Upper lobe of right lung (tissue), 1 donor: ENCODE data around the gene LDAF1. TPM values are rescaled to one million over a fixed set of nuclear protein-coding genes. Genes with fewer than 3 reads are reported as not detected.

Experiments used
- ATAC-seq: fragments of 200-7000 bp; cut with Tn5 transposase; one replicate; pipeline ENCODE4 v1.9.1; 2020; ENCODE audit warnings: mild to moderate bottlenecking, moderate library complexity
- DNase-seq: peaks from one replicate; pipeline ENCODE4 v3.0.0-alpha.2; 2020
- H3K27ac ChIP-seq: fragments of 200-600 bp; one replicate; pipeline ENCODE4 v1.8.0; 2022
- H3K27me3 ChIP-seq: fragments of 200-600 bp; one replicate; pipeline ENCODE4 v1.8.0; 2022; ENCODE audit warnings: mild to moderate bottlenecking
- H3K36me3 ChIP-seq: fragments of 200-600 bp; one replicate; pipeline ENCODE4 v1.8.0; 2022
- H3K4me1 ChIP-seq: fragments of 200-600 bp; one replicate; pipeline ENCODE4 v1.8.0; 2022
- H3K4me3 ChIP-seq: fragments of 200-600 bp; one replicate; pipeline ENCODE4 v1.8.0; 2022; ENCODE audit warnings: mild to moderate bottlenecking
- H3K9me3 ChIP-seq: fragments of 200-600 bp; one replicate; pipeline ENCODE4 v1.8.0; 2022
- CTCF ChIP-seq: fragments of 200-600 bp; IDR thresholded peaks from one replicate; pipeline ENCODE4 v1.8.0; 2022; ENCODE audit warnings: antibody characterized with exemption
- intact Hi-C: fragments of 100-400 bp; cut with DNase I; formaldehyde crosslinking; loops from one replicate; pipeline ENCODE4 v1.11.0; 2022
- total RNA-seq: library from RNA; stranded (reverse); fragmentation: NEBNext Ultra II Directional; extraction: Animal tissue kit (Norgen Biotek cat#: 25700); gene quantifications from one replicate; pipeline ENCODE4 v1.2.1, GENCODE V29; 2021
- donor health status: DM: no; HTN: yes; CAD: no; lungs with severe emphysema.

LDAF1 gene
- total RNA-seq, 1 donor from 2014 or later: 33.3 TPM

DNA sequence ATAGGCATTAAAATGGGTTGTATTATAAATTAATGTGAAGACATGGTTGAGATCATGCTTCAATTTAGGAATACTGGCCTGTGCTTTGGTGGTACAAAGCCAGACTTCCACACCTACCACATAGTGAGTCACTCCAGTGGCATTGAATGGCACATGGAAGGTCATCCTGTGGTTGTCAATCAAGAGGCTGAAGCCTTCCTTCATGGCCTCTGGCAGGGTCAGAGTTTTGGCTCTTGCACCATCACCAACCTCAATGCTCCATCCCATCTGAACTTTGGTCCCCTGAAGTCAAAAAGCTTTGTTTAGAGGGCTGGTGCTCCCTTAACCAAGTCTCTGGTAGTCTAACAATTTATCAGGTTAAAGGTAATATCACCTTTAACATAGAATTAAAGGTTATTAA lies 46.8 kb downstream of the LDAF1 start:
- Histone ChIP-seq H3K27me3 (peaks cover 8% of the 10 kb centered on the region), H3K4me1 (no peaks in the 10 kb centered on the region), H3K4me3 (no peak overlapping the region), H3K9me3 (no peaks in the 10 kb centered on the region), H3K36me3 (no peaks in the 10 kb centered on the region), H3K27ac (no peak overlapping the region)
- DNase-seq (no peak), ATAC-seq (no peak)
- intact Hi-C loops: no loop called here
- no peak for TF ChIP-seq CTCF

GRCh38 chr16:21206550-21206949 lies 48.1 kb downstream of the LDAF1 start:
- ATAC-seq (no peak), DNase-seq (no peak)
- Histone ChIP-seq H3K36me3 (no peaks in the 10 kb centered on the region), H3K4me1 (no peaks in the 10 kb centered on the region), H3K9me3 (no peaks in the 10 kb centered on the region), H3K27me3 (no peaks in the 10 kb centered on the region), H3K27ac (no peak overlapping the region), H3K4me3 (no peak overlapping the region)
- TF ChIP-seq CTCF: no peak
- intact Hi-C loops: no loop called here

- ATAC-seq (no peak), DNase-seq (no peak)
- H3K4me1 ChIP-seq: no peaks in the 10 kb centered on the region
- no peak overlapping the region for H3K4me3 ChIP-seq
- no peaks in the 10 kb centered on the region for H3K36me3 ChIP-seq
- H3K9me3 ChIP-seq: no peaks in the 10 kb centered on the region
- intact Hi-C loops: no loop called here
- TF ChIP-seq CTCF: no peak
- no peaks in the 10 kb centered on the region for H3K27me3 ChIP-seq
- H3K27ac ChIP-seq: no peak overlapping the region
Measured at GRCh38 chr16:21208446-21209230, 50.2 kb downstream of the LDAF1 start.

DNA sequence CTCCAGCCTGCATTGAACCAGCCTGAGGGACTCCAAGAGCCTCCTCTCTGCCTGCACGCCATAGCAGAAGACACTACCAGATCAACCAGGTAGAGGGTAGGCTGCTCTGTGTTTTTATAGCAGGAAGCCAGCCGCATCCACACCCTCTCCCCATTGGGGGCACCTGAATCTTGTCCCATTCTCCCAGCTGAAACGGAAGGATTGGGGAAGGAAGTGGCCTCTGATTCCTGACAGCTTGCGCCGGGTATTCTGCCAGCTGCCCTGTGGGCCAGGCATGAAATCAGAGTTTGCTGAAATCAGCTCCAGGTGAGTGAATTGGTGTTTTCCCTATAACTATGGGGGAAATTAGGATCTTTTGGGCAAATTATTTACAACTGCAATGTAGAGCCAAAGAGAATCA lies 53.0 kb downstream of the LDAF1 start, which contains the start of gene ZP2:
ZP2 (minus strand) TSS at position 89 of the 400 bp plus-strand sequence; CDS start at position 62, 27 bp downstream.
- Histone ChIP-seq H3K27ac (no peak within 1 kb of the TSS), H3K4me1 (no peaks in the 10 kb centered on the region), H3K36me3 (no peaks in the 10 kb centered on the region), H3K27me3 (no peaks in the 10 kb centered on the region), H3K9me3 (no peaks in the 10 kb centered on the region), H3K4me3 (no peak within 1 kb of the TSS)
- TF ChIP-seq CTCF: no peak
- DNase-seq: no peak
- ATAC-seq: no peak
- intact Hi-C loops: no loop called here

GRCh38 chr16:21214086-21214485 lies 55.6 kb downstream of the LDAF1 start:
- DNase-seq (no peak), ATAC-seq (no peak)
- Histone ChIP-seq H3K27me3 (no peaks in the 10 kb centered on the region), H3K4me3 (no peak overlapping the region), H3K9me3 (no peaks in the 10 kb centered on the region), H3K36me3 (no peaks in the 10 kb centered on the region), H3K27ac (no peak overlapping the region), H3K4me1 (no peaks in the 10 kb centered on the region)
- no peak for TF ChIP-seq CTCF
- intact Hi-C loops: no loop called here
